Stimulated activated CD8-positive, alpha-beta memory T cell treated with anti-CD3 and anti-CD28 coated beads, Interleukin-4, amount 100 ng/mL, for 1 hour (primary cell): ENCODE measurements around the gene UPF1.
"Not testable (repeated sequence)": the region's sequence is repeated elsewhere in the genome, so short reads cannot be mapped to it uniquely, and the experiment has no call there.

Experiments used
- DNase-seq, 2 donors: peaks; one replicate each; pipeline ENCODE4 v3.0.0-alpha.2; 2020; ENCODE audit warnings: low read depth in 2 of 2, low spot score in 1 of 2

Gene UPF1

GRCh38 chr19:18897094-18898029 lies 65.6 kb downstream of the UPF1 start:
- DNase-seq, result no peak

DNA sequence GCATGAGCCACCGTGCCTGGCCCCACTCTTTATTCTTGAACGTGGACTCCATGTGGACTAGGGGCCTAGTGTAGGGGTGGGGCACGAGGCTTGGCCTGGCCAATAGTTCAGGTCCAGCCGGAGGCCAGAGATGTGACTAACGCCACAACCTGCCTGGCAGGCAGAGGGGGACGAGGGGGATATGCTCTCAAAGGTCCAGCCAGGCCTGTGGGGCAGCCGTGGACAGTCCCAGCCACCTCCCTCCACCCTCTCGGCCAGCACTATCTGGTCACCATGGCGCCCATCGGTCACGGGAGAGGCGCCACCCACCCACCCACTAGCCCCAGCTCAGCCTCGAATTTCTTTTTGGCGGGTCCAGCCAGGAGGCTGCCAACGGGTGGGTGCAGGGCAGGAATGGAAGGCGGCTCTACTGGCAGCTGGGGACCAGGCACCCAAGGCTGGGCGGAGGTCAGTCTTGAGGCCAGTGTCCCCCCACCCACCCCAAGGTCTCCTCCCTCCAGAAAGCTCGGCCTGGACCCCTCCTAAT lies 66.4 kb downstream of the UPF1 start:
- DNase-seq, result no peak

DNA sequence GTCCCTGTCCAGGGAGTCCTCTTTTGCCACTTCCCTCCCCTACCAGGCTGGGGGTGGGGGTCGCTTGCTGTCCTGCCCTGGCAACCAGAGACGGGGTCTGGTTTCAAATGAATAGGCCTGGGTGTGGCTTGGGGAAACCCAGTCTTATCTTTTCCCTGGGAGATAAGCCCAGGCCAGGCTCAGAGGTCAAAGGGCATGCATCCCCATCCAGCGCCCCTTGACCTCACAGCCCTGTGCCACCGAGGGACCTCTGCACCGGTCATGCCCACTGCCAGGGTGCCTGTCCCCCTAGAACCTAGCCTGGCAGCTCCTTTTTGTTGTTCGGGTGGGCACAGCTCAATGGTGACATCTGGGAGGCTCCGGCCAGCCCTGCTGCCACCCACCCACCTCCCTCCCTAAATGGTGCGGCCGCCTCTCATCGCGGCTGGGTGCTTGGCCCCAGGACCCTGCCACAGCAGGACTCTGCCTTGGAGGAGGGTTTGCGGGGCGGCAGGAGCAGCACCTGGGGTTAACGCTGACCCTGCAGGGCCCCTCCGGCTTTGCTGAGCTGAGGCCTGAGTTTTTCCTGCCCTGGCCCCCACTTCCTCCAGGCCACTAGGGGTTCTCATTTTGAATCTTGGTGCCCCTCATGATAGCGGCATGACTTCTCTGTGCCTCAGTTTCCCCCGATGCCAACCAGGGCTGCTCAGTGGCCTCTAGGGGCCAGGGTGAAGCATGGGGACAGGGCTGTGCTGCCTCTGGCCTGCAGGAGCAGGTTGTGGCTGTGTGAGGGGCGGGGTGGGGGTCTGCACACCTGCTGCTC lies 67.0 kb downstream of the UPF1 start:
- no peak for DNase-seq

GRCh38 chr19:18899624-18900560 lies 68.1 kb downstream of the UPF1 start:
- no peak for DNase-seq

GRCh38 chr19:18900700-18901481 lies 69.1 kb downstream of the UPF1 start:
- no peak for DNase-seq

GRCh38 chr19:18901491-18901890 lies 69.7 kb downstream of the UPF1 start:
- DNase-seq, result no peak

DNA sequence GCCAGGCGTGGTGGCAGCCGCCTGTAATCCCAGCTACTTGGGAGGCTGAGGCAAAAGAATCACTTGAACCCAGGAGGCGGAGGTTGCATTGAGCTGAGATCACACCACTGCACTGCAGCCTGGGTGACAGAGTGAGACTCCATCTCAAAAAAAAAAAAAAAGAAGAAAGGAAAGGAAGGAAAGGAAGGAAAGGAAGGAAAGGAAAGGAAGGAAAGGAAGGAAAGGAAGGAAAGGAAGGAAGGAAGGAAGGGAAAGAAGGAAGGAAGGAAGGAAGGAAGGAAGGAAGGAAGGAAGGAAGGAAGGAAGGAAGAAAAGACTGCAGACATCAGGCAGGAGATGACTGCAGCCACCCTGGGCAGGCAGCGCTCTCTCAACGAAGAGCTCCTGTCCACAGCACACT lies 70.8 kb downstream of the UPF1 start:
- DNase-seq, result not testable (repeated sequence)

DNA sequence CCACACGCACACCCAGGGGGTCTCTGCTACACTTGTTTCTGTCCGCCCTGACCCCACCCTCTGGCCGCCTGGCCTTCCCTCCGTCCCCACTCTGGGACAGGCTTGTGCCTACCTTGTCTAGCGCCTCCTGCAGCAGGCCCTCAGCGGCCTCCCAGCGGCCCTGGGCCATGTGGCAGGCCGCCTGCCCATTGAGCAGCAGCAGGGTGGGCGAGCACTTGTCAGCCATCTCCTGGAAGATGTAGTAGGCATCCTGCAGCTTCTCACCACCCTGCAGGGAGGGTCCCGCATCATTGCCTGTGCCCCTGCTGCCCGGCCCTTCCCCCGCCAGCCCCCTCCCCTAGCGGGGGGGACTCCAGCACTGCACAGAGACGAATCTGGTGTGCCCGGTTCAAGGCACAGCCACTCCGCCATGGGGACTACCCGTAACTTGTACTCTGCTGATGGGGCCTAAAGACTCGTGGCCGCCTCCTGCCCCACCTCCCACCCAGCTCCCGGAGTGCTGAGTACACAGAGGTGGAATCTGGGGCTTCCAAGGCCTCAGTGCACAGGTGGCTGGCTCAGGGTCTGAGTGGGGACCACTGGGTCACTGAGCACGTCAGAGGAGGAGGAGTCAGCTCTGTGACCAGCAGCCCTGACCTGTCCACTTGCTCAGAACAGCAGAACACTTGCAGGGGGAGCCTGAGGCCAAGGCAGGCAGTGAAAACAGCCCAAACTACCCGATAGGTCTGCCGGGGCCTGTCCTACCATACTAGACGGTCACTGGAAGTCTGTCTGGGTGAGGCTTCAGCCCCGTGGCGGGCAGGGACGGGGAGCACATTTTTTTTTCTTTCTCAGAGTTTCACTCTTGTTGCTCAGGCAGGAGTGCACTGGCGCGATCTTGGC lies 71.6 kb downstream of the UPF1 start:
- DNase-seq, result no peak

GRCh38 chr19:18904334-18905057 lies 72.7 kb downstream of the UPF1 start:
- DNase-seq, result no peak

DNA sequence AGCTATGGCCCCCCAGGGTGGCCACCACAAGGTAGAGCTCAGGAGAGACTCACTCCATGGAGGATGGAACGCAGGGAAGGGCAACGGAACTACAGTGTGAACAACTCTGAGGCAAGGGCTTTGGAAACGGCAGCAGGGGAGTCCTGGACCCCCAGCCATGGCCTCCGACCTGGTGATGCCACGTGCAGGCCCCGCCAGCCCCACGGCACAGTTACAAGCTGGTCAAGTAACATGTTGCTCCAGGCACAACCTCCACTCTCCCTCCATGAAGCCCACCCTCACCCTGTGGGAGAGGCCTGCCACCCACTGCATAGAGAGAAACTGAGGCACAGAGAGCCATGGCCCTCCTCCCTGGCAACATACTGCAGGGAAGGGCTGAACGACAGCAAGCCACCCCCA lies 73.3 kb downstream of the UPF1 start:
- DNase-seq, result no peak

- no peak for DNase-seq
Measured at GRCh38 chr19:18905513-18906236, 73.9 kb downstream of the UPF1 start.

DNA sequence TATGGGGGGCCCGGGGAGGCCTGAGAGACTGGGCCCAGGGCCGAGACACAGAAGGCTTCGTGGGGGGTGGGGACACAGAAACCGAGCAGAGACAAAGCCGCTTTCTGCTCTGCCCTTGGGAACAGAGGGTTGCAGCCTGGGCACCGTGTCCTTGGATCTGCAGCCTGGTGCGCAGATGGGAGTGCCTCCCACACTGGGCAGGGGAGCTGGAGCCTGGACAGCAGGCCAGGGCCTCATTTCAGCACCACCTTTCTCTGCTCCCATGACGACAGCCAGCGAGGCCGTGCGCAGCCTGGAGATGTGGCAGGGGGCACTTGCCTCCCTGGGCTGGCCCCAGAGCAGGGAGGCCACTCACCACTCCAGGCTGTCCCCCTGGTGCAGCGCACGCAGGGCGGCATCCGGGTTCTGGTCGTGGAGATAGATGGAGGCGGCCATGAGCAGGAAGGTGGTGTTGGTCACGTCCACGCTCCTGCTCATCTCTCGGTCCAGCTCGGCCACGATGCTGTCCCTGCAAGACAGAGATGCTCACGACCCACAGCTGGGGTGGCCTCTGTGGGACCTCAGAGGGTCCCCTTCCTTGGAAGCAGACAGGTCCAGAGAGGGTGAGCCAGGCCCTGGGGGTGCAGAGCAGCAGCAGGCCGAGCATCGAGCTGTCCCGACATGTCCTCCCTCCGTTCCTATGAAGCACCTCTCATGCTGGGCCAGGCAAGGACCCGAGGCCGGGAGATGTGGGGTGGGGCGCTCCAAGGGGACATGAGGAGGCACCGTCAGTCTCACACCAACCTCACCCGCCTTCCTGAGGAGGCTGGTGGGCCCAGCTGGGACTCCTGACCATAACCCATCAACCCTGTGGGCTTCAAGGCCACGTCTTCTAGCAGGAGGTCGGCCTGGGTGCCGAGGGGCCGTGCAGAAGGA lies 75.1 kb downstream of the UPF1 start:
- DNase-seq, result no peak

GRCh38 chr19:18908917-18909619 lies 77.3 kb downstream of the UPF1 start:
- DNase-seq, result no peak

- no peak for DNase-seq
Measured at GRCh38 chr19:18910010-18910409, 78.3 kb downstream of the UPF1 start.

GRCh38 chr19:18910801-18911436 lies 79.2 kb downstream of the UPF1 start:
- DNase-seq, result no peak

- DNase-seq, result no peak
Measured at GRCh38 chr19:18912933-18913332, 81.2 kb downstream of the UPF1 start.
